Activated CD8-positive, alpha-beta memory T cell treated with anti-CD3 and anti-CD28 coated beads, Interleukin-2, amount 50 U/mL, for 24 hours (primary cell): ENCODE results near the gene PCYOX1L.
"Not testable (repeated sequence)": the region's sequence is repeated elsewhere in the genome, so short reads cannot be mapped to it uniquely, and the experiment has no call there.

ENCODE experiments used
- DNase-seq: peaks from one replicate; pipeline ENCODE4 v3.0.0-alpha.2; 2020; ENCODE audit errors: extremely low read depth

Gene PCYOX1L

GRCh38 chr5:149387081-149387631, 29.3 kb downstream of the PCYOX1L start:
- no peak for DNase-seq

DNA sequence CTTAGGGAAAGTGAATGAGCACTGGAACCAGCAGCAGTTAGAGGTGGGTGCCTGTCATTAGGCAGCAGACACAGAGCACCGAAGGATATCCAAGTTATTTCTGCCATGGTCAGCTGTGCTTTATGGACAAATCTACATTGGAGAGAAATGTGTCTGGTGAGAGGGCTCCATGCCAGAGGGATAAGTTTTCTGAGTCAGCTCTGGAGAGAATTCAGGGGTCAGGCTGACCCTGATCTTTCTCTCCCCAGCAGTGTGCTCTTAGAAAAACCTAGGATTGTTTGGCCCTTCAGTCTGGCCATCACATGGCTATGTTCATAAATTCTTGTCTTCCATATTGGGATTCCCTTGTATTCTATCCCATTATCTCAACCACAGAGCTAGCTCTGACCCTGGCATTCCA, 30.1 kb downstream of the PCYOX1L start:
- DNase-seq: no peak

DNA sequence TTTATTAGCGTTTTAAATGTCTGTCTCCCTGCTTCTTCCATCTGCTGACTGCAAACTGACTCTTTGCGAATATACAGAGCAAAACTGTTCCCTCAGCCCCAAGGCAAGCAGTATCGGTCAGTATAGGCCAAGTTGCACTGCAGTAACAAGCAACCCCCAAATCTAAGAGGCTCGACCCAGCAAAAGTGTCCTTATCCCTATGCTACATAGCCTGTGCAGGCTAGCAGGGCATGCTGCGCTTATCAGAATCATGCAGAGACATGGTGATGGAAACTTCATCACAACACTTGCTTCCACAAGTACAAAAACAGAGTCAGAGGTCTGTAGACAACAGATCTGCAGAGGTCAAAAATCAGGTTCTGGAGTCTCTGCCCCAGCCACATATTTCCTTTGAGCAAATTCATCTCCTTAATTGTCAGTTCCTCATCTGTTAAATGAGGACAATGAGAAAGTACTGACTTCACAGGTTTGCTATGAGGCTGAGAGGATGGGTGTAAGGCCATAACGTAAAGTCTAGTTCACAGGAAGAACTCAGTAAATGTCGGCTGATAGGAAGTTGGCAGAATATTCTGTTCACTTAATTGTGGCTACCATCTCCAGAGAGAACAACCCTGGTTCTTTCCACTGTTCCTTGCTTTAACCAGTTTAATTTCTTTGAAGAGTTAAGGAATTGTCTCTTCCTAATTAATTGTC, 30.8 kb downstream of the PCYOX1L start:
- DNase-seq: no peak

GRCh38 chr5:149389552-149390495, 32.0 kb downstream of the PCYOX1L start:
- no peak for DNase-seq

GRCh38 chr5:149391076-149391475, 33.2 kb downstream of the PCYOX1L start:
- not testable (repeated sequence) for DNase-seq

- DNase-seq: no peak
Observed at GRCh38 chr5:149391524-149391923, 33.7 kb downstream of the PCYOX1L start.

DNA sequence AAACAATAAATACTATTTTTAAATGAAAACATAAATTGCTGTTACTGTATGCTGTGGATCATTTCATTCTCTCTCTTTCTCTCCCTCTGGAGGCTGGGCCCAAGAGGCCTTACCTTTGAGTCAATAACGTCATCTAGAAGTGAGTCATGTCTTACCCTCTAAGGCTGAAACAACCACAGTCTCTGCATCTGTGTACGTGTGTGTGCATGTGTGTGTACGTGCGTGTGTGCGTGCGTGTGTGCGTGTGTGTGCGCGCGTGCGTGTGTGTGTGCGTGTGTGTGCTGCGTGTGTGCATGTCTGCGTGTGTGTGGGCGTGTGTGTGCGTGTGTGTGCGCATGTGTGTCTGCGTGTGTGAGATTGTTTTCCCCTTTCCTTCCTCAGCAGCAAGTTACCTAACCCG, 34.9 kb downstream of the PCYOX1L start:
- DNase-seq: no peak

- DNase-seq: not testable (repeated sequence)
Observed at GRCh38 chr5:149394996-149395395, 37.1 kb downstream of the PCYOX1L start.

DNA sequence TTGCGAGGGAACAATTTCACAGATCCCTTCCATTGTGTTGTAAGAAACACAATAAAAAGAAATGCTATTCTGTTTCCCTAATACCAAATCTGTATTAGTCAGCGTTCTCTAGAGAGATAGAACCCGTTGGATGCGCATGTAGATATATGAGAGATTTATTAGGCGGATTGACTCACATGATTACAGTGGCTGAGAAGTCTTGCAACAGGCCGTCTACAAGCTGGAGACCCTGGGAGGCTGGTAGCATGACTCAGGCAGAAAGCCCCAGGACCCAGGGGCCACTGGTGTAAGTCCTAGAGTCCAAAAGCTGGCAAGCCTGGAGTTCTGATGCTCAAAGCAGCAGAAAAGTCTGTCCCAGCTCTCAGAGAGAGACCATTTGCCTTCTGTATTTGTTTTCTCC, 39.7 kb downstream of the PCYOX1L start:
- DNase-seq: no peak

GRCh38 chr5:149398747-149399266, 41.0 kb downstream of the PCYOX1L start:
- not testable (repeated sequence) for DNase-seq

DNA sequence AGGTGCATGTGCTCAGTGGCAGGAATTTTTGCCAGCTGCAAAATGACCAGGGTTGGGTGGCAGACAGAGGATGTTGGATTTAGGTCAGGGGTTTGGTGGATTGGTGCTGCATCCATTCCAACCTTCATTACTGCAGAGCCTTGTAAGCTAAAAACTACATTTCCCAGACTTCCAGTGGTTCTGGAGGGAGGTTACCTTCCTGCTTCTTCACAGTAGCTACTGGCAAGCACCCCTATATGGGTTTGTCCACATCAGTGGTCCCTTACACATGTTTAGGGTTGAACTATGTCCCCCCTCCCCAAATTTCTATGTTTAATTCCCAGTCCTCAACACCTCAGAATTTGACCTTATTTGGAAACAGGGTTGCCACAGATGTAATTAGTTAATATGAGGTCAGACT, 41.9 kb downstream of the PCYOX1L start:
- no peak for DNase-seq

- no peak for DNase-seq
Observed at GRCh38 chr5:149400304-149400703, 42.5 kb downstream of the PCYOX1L start.

- DNase-seq: no peak
Observed at GRCh38 chr5:149401051-149401450, 43.2 kb downstream of the PCYOX1L start.

GRCh38 chr5:149402291-149402690, 44.4 kb downstream of the PCYOX1L start:
- no peak for DNase-seq

- no peak for DNase-seq
Observed at GRCh38 chr5:149403923-149404745, 46.3 kb downstream of the PCYOX1L start.

DNA sequence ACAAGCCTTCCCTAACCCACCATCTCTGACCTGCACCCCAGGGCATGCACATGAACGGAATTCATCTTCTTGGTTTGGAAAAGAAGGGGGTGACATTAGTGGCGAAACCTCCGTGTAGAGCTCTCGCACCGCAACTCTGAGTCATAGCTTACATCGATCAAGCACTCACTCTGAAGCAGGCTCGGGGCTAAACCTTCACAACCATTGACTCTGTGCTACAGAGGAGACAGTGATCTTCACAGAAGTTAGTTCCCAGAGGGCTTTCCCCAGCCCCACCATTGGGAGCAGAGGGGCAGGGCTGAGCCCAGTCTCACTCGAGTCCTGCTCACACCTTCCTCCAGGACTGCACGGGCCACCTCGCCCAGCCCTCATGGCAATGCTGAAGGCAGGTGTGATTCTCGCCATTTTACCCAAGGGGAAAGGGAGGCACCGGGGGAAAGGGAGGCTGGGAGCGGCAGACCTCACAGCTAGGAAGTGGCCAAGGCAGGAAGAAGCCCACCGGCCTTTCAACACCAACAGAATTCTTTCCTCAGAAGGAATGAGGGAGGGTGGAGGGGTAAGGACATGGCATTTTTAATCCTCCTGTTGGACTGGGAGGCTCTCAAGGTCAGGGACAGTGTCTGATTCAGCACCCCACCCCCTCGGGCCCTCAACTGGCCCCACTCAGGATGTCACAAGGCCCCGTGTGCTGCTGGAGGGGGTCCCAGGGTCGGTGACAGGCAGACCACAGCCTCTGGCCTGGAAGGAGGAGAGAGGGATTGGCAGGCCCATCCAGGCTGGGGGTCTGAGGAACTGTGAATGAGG, 47.1 kb downstream of the PCYOX1L start:
- DNase-seq: no peak

- no peak for DNase-seq
Observed at GRCh38 chr5:149405550-149406202, 47.8 kb downstream of the PCYOX1L start.

DNA sequence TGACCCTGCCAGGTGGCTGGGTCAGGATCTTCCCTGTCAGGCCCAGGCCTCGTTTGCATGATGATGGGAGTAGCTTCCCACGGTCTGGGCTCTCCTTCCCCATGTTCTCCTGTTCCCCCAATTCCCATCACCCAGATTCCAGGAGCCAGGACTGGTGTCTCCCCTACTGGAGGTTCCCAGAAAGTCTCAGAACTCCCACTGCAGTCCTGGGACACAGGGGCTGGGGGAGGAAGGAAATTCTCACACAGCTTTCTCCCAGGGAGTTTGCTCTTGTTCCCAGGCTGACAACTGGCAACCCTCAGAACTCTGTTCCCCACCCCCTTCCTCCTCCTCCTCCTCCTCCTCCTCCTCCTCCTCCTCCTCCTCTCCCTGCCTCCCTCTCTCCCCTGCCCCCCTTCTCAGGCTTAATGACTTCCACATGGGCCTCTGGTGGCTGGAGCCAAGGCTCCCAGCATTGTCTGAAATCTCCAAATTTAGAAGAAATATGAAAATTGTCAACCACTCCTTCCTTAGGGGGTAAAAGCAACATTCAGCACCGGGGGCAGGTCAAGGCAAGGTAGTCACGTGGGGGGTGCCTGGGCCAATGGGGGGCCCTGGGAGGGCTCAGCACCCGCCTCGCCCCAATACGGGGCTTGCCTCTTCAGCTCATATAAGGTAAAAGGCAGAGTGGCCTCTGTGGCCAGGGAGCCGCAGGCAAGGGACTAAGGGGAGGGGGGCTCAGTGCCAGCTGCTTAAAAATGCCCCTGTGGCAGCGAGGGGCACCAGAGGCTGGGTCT, 48.5 kb downstream of the PCYOX1L start:
- no peak for DNase-seq

GRCh38 chr5:149406979-149407306, 49.1 kb downstream of the PCYOX1L start:
- DNase-seq: no peak
